GM18520 (cell line): ENCODE measurements around the gene SOX1.

Experiments used
- ATAC-seq: cut with Tn5 transposase; IDR thresholded peaks from one replicate; pipeline ENCODE4 v1.9.1; 2021; ENCODE audit not compliant: unreplicated experiment

SOX1 gene

GRCh38 chr13:112067116-112067741 is at the start of gene SOX1:
Gene SOX1 (plus strand): TSS chr13:112067149. CDS start chr13:112067659, 510 bp downstream.
- no peak for ATAC-seq

DNA sequence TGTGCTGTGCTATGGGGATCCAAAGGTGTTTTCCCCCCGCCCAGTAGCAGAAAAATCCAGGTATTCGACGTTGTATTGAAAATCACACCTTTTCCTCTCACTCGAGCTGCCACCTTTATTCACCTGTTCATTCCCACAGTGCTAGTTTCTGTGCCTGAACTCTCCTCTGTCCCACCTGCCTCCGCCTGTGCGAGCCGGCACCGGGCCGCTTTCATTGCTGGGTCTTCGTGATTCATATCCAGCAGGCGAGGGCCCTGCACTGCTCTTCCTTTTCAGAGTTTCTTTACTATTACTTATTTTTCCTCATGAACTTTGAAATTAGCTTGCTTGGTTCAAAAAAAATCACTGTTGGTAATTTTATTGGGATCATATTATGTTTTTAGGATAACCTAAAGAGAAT is 42.4 kb upstream of the SOX1 start:
- ATAC-seq, result no peak

DNA sequence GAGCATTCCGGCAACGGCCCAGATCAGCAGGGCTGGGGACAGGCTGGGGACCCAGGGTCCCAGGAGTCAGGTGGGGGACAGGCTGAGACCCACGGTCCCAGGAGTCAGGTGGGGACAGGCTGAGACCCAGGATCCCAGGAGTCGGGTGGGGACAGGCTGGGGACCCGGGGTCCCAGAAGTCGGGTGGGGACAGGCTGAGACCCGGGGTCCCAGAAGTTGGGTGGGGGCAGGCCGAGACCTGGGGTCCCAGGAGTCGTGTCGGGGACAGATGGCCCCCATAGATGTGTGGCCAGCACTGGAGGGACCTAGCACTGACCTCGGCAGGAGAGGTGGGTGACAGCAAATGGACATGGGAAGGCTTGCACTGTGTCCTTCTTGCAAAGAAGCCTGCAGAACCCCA is 39.7 kb upstream of the SOX1 start:
- no peak for ATAC-seq

DNA sequence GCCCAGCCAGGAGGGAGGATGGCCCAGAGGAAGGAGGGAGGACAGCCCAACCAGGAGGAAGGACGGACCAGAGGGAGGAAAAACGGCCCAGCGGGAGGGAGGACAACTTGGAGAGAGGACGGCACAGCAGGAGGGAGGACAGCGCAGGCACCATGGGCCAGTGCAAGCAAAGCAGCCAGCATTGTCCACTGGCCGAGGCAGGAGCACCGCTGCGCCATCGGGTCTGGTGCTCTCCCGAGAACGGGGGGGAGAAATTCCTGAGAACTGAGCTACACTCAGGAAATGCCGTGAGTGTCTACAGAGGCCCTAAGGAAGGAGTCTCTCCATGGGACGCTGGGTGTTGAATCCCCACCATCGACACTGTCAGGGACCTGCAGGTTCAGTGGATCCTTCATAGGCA is 38.5 kb upstream of the SOX1 start:
- no peak for ATAC-seq

GRCh38 chr13:112029143-112029542 is 37.8 kb upstream of the SOX1 start:
- no peak for ATAC-seq

DNA sequence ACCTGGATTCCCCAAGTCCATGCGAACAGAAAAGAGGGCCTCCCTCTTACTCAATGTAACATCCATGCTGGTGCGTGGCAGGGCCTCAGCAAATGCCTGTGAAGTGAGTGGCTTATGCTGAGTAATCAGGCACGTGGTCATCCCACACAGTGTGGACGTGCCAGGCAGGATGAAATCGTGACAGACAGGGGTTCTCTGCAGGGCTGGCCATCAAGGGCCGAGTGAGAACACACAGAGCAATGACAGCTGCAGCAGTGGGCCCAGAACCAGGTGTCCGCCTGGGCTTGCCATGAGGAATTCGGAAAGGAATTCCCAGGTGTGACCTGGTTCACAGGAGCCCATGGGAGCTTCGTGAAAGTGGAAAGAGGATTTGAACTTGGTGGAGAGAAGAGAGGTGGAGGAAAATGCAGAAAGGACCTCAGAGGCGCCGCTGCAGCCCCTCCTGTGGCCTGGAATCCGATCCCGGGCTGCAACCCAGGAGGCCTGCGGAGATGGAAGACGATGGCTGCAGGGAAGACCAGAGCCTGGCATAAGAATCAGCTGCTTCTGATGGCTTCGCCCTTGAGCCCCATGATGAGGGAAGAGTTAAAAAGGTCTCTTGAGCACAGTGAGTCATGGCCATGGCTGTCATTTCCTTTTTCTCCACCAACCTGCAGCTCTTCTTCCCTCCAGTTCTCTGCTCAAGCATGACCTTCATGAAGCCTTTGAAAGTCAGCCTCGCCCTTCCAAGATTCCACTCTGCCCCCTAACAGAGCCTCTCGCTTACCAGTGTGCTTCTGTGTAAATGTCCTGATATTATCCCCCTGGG is 34.6 kb upstream of the SOX1 start:
- ATAC-seq, result no peak

- no peak for ATAC-seq
Observed at GRCh38 chr13:112034231-112034630, 32.7 kb upstream of the SOX1 start.

- no peak for ATAC-seq
Observed at GRCh38 chr13:112034846-112035245, 32.1 kb upstream of the SOX1 start.

DNA sequence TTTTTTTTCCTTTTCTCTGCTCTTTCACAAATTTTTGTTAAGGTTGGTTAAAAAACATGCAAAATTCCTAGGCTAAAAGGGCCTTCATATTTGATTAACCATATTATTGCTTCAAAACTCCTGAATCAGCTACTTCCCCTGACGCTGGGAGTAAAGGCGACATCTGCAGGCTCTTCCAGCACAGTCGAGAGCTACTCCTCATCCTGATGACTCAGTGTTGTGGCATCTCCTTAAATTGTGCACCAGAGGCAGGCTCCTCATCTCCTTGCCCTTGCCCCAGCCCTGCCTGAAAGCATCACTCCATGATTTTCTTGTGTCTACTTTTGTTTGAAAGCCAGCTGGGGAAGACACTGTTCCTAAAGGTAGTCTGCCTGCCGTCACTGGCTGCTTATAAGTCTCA is 24.5 kb upstream of the SOX1 start:
- ATAC-seq, result no peak

DNA sequence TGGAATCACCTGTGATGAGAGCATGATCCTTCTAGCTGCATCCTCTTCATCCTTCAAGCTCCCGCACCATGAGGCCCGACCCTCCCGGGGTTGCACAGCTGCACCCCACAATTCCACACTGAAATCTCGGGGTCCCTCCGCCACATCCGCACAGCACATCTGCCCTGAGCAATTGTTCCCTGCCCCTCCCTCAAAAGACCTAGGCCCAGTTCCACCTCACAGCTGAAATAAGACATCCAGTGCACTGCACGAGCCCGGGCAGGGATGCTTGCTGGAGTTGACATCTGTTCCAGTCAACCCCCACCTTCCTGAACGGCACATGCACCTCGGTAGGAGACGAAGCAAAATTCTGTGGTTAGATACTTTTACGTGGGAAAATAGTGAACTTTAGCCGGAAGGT is 14.7 kb upstream of the SOX1 start:
- no peak for ATAC-seq

DNA sequence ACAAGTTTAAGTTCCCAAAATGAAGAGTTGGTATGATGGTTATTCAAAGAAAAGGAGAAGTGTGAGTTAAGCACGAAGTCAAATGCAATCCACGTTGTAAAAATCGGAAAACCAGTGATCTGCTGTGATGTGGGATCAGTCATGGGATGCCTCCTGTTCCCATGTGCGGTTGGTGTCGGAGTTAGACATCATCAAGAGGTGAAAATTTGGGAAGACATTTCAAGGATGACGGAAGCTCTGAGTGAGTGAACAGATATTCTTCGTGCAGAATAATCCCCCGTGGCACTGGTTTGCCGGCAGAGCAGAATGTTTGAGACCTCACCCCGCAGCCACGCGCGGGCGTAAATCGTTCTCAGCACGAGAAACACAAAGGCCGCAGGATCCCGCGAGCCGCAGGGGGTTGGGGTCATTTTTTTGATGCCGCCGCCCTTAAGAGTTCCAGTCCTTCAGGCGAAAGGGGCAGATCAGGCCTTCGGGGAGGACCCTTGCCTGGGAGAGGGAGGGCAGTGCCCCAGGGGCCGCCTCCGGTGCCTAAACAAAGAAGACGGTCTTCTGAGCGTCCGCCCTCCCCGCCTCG is 13.7 kb upstream of the SOX1 start:
- ATAC-seq, result no peak

DNA sequence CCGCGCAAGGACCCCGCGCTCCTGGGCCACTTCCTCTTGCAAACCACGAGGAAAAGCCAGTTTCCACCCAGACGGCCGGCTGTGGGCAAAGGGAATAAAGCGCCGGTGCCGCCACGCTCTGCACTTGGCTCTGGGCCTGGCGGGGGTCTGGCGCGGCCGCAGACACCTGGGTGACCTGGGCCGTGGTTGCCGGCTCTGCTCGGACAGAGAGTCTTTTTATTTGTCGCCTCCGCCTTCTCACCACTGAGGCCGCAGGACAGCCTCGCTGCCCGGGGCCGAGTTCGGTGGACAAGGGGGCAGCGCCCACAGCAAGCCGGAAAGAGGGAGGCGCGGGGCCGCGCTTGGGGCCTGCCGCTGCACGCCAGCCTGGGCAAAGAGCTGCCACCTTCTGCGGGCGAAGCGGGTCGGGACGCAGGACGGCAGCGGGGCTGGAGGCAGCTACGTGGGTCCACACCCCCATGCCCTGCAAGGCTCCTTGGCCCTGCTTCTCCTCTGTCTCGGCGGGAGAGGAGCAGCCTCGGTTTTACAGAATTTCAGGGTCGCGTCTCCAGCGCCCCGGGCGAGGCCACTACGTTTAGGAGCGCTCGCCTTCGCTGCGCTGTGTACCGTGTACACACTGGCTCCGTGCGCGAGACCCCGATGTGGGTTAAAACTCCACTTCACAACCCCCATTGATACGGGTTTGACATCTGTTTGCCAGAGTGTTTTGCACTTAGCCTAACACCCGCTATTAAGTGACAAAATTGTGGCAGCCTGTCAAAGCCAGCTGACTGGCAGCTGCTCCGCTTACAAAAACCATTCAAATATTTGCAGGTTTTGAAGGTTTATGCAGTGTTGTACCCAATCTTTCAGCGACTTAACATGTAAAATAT is 13.0 kb upstream of the SOX1 start:
- ATAC-seq, result no peak

DNA sequence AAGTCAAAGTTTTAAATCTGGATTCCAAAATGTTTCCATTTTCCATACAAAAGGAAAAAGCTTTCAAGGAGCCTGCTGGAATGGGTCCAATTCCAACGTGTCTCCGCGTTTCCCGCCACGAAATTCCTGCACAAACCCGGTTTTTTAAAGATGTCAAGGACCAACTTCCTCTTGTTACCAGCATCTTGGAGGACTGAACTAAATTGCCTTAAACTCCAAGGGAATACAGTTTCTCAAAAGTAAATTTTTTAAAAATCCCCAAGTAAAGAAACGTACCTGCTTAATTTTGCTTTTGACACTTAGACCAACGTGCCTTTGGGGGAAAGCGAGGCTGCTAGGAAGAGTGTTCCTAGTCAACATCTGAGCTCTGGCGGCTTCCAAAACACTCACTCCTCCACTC is 12.3 kb upstream of the SOX1 start:
- ATAC-seq, result no peak

DNA sequence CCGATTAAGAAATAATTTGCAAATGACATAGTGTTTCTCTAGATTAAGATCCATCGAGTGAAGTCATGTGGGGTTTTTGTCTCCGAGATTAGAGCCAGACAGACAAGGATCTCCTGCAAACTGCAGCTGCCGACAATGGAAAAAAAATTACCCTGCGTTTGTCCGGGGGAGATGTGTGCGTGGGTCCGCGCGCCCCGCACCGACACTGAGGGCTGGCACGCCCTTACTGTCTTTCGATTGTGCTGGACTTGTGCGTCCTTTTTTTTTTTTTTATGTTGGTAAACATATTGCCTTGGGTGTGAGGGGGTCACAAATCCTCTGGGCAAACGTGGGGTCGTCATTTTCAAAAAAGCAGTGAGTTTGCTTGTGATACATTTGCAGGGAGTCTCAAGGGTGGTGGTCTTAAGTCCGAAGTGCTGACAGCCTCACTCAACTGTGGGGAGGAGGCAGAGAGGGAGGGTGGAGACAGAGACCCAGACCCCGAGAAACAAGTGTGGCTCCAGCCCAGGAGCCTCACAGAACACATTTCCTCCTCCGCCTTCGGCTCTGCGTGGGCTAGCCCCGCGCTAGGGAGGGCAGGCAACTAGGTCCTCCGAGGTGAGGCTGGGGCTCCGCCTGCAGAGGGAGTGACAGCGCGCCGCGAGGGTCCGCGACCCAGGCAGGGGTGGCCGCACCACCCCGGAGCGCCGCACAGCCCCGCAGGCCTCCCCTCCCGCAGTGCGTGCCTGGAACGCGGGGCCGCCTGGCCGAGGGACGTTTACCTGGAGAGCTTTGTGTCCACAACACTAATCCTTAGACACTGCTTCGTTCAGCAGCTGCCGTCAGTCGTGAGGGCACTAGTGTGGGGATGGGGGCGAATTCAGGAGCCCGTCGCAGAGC is 11.7 kb upstream of the SOX1 start:
- ATAC-seq, result no peak

DNA sequence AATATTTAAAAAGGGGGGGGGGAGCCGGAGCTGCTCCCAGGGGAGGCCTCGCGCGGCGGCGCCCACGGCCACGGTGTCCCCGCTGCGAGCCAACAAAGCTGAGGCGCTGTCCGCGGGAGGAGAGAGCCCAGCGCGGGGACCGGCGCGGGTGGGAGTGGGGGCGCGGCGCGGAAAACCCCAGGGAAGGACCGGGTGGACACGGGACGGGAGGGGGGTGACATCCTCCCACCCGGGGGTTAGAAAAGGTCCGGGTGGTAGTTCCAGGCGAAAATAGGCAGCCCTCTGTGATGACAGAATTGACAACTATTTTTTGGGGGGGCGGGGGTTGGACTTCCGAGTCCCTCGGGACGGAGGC is 11.1 kb upstream of the SOX1 start:
- ATAC-seq, result no peak

DNA sequence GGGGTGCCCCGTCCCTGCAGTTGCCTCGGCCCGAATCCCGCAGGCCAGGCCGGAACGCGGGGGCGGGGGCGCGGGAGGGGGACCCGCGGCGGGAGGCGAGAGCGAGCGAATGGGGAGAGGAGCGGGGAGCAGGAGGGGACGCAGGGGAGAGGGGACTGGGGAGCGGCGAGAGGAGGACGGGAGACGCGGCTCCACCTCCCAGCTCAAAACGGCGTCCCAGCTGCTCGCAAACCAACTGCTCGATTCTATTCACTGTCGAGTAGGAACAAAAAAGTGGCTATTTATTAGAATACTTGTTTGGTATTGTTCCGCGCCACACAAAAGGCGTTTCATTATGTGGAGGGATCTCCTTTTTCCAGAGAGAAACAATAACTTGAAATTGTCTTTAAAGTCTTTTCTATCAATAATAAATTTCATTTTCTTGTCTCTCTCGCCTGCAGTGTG is 10.6 kb upstream of the SOX1 start:
- no peak for ATAC-seq

DNA sequence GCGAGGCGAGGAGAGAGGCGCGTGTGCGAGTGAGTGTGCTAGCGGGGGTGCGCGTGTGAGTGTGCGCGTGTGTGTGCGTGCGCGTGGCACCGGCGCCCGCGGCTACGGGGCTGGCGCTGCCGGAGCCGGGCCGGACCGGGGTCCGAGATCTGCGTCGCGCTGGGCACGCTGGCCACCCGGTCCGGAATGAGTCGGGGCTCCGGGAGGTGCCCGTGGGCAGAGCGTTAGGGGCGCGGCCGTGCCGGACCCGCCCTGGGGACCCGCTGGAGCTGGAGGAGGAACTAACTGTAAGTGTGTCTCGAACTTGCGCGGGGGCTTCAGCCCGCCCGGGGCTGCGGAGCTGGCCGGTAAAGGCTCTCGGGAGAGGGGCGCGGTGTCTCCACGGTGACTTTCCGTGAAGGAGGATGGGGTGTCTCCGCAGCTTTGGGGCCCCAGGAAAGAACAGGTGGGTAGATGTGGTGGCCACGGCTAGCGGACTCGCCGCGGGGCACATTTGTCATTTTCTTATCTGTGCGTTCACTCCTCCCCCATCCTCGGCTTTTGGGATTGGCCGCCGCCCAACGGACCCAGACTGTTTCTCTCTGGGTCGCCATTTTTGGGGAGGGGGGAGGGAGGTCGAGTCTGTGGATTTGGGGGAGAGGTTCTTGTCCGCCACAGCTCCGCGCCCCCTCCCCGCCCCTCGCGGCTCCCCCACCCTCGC is 10.1 kb upstream of the SOX1 start:
- no peak for ATAC-seq

- no peak for ATAC-seq
Observed at GRCh38 chr13:112057439-112057735, 9.6 kb upstream of the SOX1 start.

DNA sequence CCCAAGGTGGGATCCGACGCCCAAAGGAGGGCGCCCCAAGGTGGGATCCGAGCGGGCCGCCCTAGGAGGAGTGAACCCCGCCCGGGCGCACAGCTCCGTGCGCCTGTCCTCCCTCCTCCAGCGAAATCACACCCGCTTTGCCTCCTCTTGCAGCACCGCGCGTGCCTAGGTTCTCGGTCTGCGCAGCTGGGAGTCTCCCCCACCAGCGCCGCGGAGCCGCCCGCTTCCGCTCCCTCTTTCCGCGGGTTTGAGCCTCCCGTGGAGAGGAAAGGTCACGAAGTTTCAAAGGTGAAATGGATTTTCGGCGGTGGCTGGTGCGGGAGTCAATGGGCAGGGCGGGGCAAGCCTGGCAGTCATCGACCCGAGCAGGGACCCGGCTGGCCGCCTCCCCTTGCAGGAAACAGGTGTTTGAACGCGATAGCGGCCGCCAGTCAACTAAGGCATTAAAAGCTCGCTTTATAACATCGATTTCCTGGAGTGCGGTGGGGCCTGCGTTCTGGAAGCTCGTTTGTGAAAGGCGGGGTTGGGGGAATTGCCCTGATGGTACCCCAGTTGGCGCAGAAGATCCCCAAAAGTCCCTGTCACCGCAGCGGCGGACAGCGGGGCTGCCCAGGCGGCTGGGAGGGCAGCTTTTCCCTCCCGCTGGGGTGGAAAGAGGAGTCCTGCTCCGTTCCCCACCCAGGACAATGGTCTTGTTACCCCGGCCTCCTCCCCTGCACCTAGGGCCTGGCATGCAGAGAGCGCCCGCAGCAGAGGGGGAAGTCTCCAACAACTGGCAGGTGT is 9.0 kb upstream of the SOX1 start:
- no peak for ATAC-seq
